Measurements from ENCODE around the gene DPYSL4.

Gene DPYSL4

GRCh38 chr10:132186488-132187429 is at the start of gene DPYSL4:
TSS of gene DPYSL4 (plus strand) at chr10:132186948. CDS start at chr10:132187064, 116 bp downstream.
- no peak for DNase-seq

GRCh38 chr10:132137111-132138072 is 49.4 kb upstream of the DPYSL4 start:
- no peak for DNase-seq

GRCh38 chr10:132138133-132138532 is 48.6 kb upstream of the DPYSL4 start:
- DNase-seq: no peak

- no peak for DNase-seq
These were observed 48.2 kb upstream of the DPYSL4 start for GRCh38 chr10:132138596-132138995.

GRCh38 chr10:132139526-132139925 is 47.2 kb upstream of the DPYSL4 start:
- DNase-seq: no peak

- no peak for DNase-seq
These were observed 46.4 kb upstream of the DPYSL4 start for GRCh38 chr10:132140167-132140925.

GRCh38 chr10:132141076-132141475 is 45.7 kb upstream of the DPYSL4 start:
- no peak for DNase-seq

- no peak for DNase-seq
These were observed 45.0 kb upstream of the DPYSL4 start for GRCh38 chr10:132141526-132142395.

- DNase-seq: no peak
These were observed 44.2 kb upstream of the DPYSL4 start for GRCh38 chr10:132142396-132143161.

- DNase-seq: no peak
These were observed 43.6 kb upstream of the DPYSL4 start for GRCh38 chr10:132143162-132143561.

- DNase-seq: no peak
These were observed 42.7 kb upstream of the DPYSL4 start for GRCh38 chr10:132144086-132144485.

- DNase-seq: no peak
These were observed 41.7 kb upstream of the DPYSL4 start for GRCh38 chr10:132145002-132145401.

GRCh38 chr10:132145521-132146185 is 41.1 kb upstream of the DPYSL4 start:
- no peak for DNase-seq

GRCh38 chr10:132146271-132146671 is 40.5 kb upstream of the DPYSL4 start:
- no peak for DNase-seq

- no peak for DNase-seq
These were observed 39.5 kb upstream of the DPYSL4 start for GRCh38 chr10:132146941-132147915.

GRCh38 chr10:132148261-132149251 is 38.2 kb upstream of the DPYSL4 start:
- no peak for DNase-seq

GRCh38 chr10:132149271-132149670 is 37.5 kb upstream of the DPYSL4 start:
- DNase-seq: no peak

- DNase-seq: no peak
These were observed 36.8 kb upstream of the DPYSL4 start for GRCh38 chr10:132149917-132150316.

All from AML-193 (cell line).